ENCODE measurements around the gene PLA2G12B. TPM values are rescaled to one million over a fixed set of nuclear protein-coding genes. Genes with fewer than 3 reads are reported as not detected.

The PLA2G12B gene
- polyA plus RNA-seq, 1 donor: 54.3 TPM

GRCh38 chr10:72898616-72899015, 56.0 kb downstream of the PLA2G12B start:
- no peak for DNase-seq
- Histone ChIP-seq H3K27me3 (ENCODE audit: control insufficient read depth, insufficient read depth, low read length) (no peaks in the 10 kb centered on the region), H3K4me3 (ENCODE audit: low read length) (no peak overlapping the region), H3K27ac (ENCODE audit: low read length) (no peak overlapping the region), H3K36me3 (ENCODE audit: control insufficient read depth, insufficient read depth, low read length) (no peaks in the 10 kb centered on the region), H3K9me3 (ENCODE audit: control insufficient read depth, low read depth, low read length) (no peaks in the 10 kb centered on the region), H3K4me1 (ENCODE audit: control insufficient read depth, insufficient read depth, low read length) (no peaks in the 10 kb centered on the region)
- no CpG with 5 or more reads among the region's 10 CpGs for WGBS (ENCODE audit: insufficient coverage, low lambda C conversion rate)

DNA sequence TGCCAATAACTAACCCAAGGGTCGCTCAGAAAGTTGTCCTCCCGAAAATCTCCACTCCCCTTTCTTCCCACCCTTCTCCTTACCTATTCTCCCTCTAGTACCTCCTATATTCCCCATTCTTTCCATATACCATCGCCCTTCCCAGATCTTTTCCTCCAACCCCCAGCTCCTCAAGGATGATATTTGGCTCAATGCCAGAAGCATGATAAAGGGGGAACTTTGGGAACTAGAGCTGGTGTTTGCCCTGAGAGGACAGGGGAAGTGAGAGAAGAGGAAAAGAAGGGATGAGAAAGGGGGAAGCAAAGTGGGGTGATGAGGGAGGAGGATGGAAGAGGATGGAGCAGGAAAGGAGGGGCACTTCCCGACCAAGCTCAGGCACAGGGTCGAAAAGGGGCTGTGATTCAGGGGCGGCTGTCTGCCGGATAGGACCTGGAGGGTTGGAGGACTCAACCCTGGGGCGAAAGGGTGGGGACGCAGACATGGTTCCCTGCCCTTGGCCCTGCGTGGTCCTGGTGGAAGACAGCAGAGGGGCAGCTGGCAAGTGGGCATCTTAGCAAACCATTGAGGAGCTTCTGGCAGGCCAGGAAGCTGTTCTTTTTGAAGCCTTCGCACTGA, 59.3 kb downstream of the PLA2G12B start:
- no peak overlapping the region for H3K4me3 ChIP-seq (ENCODE audit: low read length)
- H3K9me3 ChIP-seq (ENCODE audit: control insufficient read depth, low read depth, low read length): no peaks in the 10 kb centered on the region
- no peak for DNase-seq
- no peak overlapping the region for H3K27ac ChIP-seq (ENCODE audit: low read length)
- 40% methylated on average over 1 of the region's 11 CpGs for WGBS (ENCODE audit: insufficient coverage, low lambda C conversion rate)
- no peaks in the 10 kb centered on the region for H3K36me3 ChIP-seq (ENCODE audit: control insufficient read depth, insufficient read depth, low read length)
- H3K4me1 ChIP-seq (ENCODE audit: control insufficient read depth, insufficient read depth, low read length): no peaks in the 10 kb centered on the region
- no peaks in the 10 kb centered on the region for H3K27me3 ChIP-seq (ENCODE audit: control insufficient read depth, insufficient read depth, low read length)

DNA sequence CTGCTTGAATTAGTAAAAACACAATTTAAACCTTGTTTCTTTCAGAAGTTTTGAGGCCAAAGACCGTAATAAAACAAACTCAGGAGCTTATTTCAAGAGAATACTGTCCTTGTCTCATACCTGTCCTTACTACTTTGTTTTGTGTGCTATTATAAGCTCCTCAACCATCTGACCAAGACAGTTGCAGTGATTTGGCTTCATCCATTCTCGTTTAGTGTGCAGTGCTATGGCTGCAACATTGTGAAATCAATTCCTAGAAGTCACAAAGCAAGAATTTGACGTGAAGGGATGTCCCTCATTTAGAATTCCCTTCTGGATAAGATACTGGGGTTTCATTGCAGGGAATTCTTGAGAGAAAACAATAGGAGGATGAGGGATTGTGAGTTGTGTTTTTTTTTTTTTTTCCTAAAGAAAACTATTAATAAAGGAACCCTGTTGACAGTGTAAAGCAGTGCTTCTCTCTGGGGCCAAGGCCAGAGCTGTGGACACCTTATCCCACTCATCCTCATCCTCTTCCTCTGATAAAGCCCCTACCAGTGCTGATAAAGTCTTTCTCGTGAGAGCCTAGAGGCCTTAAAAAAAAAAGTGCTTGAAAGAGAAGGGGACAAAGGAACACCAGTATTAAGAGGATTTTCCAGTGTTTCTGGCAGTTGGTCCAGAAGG, 61.3 kb downstream of the PLA2G12B start, which contains the start of gene OIT3:
TSS of gene OIT3 (plus strand) at position 604 of the 663 bp plus-strand sequence. CDS start 60 bp downstream, outside the sequence.
- DNase-seq: no peak
- Histone ChIP-seq H3K27me3 (ENCODE audit: control insufficient read depth, insufficient read depth, low read length) (no peaks in the 10 kb centered on the region), H3K36me3 (ENCODE audit: control insufficient read depth, insufficient read depth, low read length) (peaks cover 2% of the 10 kb centered on the region), H3K4me1 (ENCODE audit: control insufficient read depth, insufficient read depth, low read length) (no peaks in the 10 kb centered on the region), H3K27ac (ENCODE audit: low read length) (no peak within 1 kb of the TSS), H3K4me3 (ENCODE audit: low read length) (no peak within 1 kb of the TSS), H3K9me3 (ENCODE audit: control insufficient read depth, low read depth, low read length) (no peaks in the 10 kb centered on the region)
- WGBS (ENCODE audit: insufficient coverage, low lambda C conversion rate): 74% methylated on average over 3 of the region's 4 CpGs

- WGBS (ENCODE audit: insufficient coverage, low lambda C conversion rate): no CpG with 5 or more reads among the region's 2 CpGs
These were observed 64.5 kb downstream of the PLA2G12B start for GRCh38 chr10:72890086-72890485.

DNA sequence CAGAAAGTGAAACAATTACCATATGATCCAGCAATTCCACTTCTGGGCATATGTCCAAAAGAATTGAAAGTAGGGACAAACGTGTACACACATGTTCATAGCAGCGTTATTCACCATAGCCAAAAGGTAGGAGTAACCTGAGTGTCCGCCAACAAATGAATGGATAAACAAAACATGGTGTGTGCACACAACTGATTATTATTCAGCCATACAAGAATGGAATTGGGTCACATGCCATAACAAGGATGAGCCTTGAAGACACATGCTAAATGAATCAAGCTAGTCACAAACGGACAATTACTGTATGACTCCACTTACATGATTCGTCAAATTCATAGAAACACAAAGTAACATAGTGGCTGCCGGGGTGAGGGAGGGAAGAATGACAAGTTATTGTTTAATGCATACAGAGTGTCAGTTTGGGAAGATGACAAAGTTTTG, 65.2 kb downstream of the PLA2G12B start:
- no peak for DNase-seq
- no peaks in the 10 kb centered on the region for H3K4me1 ChIP-seq (ENCODE audit: control insufficient read depth, insufficient read depth, low read length)
- H3K36me3 ChIP-seq (ENCODE audit: control insufficient read depth, insufficient read depth, low read length): peaks cover 16% of the 10 kb centered on the region
- 100% methylated on average over 2 of the region's 6 CpGs for WGBS (ENCODE audit: insufficient coverage, low lambda C conversion rate)
- no peaks in the 10 kb centered on the region for H3K27me3 ChIP-seq (ENCODE audit: control insufficient read depth, insufficient read depth, low read length)
- no peaks in the 10 kb centered on the region for H3K9me3 ChIP-seq (ENCODE audit: control insufficient read depth, low read depth, low read length)
- no peak overlapping the region for H3K4me3 ChIP-seq (ENCODE audit: low read length)
- H3K27ac ChIP-seq (ENCODE audit: low read length): no peak overlapping the region

More at GRCh38 chr10:72890086-72890485, 64.5 kb downstream of the PLA2G12B start:
- no peak overlapping the region for H3K4me3 ChIP-seq (ENCODE audit: low read length)
- H3K27me3 ChIP-seq (ENCODE audit: control insufficient read depth, insufficient read depth, low read length): no peaks in the 10 kb centered on the region
- H3K9me3 ChIP-seq (ENCODE audit: control insufficient read depth, low read depth, low read length): no peaks in the 10 kb centered on the region
- H3K4me1 ChIP-seq (ENCODE audit: control insufficient read depth, insufficient read depth, low read length): no peaks in the 10 kb centered on the region
- H3K27ac ChIP-seq (ENCODE audit: low read length): no peak overlapping the region
- peaks cover 16% of the 10 kb centered on the region for H3K36me3 ChIP-seq (ENCODE audit: control insufficient read depth, insufficient read depth, low read length)
- no peak for DNase-seq

DNA sequence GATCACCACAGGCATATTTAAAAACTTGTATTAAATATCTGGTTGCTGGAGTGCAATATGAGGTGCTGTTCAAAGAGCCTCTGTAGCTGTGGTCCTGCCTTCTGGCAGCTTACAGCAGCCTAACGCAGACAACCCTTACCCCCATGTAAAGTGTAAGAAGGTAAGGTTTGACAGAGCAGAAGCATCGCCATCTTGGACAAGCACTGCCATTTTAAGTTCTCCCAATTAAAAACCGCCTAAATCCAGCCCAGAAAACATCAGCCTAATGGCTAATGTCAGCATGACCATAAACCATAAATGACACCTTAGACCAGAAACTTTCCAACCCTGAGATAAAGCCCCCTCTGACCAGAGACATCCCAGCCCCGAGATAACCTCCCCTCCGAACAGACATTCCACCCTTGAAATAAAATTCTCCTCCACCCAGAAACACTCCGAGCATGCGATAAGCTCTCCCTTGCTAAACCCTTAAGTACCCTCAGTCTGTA, 66.4 kb downstream of the PLA2G12B start:
- H3K27ac ChIP-seq (ENCODE audit: low read length): no peak overlapping the region
- no peak for DNase-seq
- no peaks in the 10 kb centered on the region for H3K27me3 ChIP-seq (ENCODE audit: control insufficient read depth, insufficient read depth, low read length)
- no peaks in the 10 kb centered on the region for H3K9me3 ChIP-seq (ENCODE audit: control insufficient read depth, low read depth, low read length)
- no CpG with 5 or more reads among the region's 7 CpGs for WGBS (ENCODE audit: insufficient coverage, low lambda C conversion rate)
- H3K4me1 ChIP-seq (ENCODE audit: control insufficient read depth, insufficient read depth, low read length): no peaks in the 10 kb centered on the region
- H3K4me3 ChIP-seq (ENCODE audit: low read length): no peak overlapping the region
- peaks cover 16% of the 10 kb centered on the region for H3K36me3 ChIP-seq (ENCODE audit: control insufficient read depth, insufficient read depth, low read length)

DNA sequence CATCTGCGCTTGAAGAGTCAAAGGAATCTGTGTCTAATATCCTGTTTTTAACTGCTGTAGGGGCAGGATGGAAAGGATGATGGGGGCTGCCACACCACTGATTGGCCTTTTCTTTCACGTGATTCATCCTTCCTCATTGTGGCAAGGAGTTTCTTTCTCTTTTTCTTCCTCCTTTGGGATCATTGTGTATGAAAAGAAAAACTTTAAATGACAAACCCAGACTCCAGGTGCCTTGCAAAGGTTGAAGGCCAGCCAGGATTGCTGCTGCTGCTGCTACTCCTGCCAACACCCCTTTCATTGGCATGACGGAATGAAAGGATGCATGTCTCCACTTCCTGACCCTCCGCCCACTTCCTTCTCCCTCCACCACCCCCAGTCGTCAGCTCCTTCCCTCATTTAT, 67.6 kb downstream of the PLA2G12B start:
- H3K27ac ChIP-seq (ENCODE audit: low read length): no peak overlapping the region
- no CpG with 5 or more reads among the region's 5 CpGs for WGBS (ENCODE audit: insufficient coverage, low lambda C conversion rate)
- no peaks in the 10 kb centered on the region for H3K4me1 ChIP-seq (ENCODE audit: control insufficient read depth, insufficient read depth, low read length)

DNA sequence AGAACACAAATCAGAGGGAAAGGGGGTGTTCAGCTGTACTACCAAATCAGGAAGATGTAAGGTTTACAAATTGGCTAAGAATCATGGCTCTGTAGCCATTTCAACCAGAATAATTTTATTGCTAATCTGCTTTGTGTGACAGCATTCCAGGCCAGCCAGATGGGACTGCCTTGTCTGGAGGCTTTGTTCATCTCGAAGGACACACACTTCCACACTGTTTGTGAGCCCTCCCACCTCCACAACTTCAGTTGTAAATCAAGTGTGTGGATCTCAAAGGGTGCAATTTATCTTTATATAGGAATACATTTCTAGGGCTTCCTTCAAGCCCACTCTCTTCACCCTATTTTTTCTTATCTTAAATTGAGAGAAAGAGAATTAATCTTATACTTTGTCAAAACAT, 68.0 kb downstream of the PLA2G12B start:
- Histone ChIP-seq H3K4me3 (ENCODE audit: low read length) (no peak overlapping the region), H3K27me3 (ENCODE audit: control insufficient read depth, insufficient read depth, low read length) (no peaks in the 10 kb centered on the region), H3K9me3 (ENCODE audit: control insufficient read depth, low read depth, low read length) (no peaks in the 10 kb centered on the region), H3K36me3 (ENCODE audit: control insufficient read depth, insufficient read depth, low read length) (peaks cover 16% of the 10 kb centered on the region), H3K4me1 (ENCODE audit: control insufficient read depth, insufficient read depth, low read length) (no peaks in the 10 kb centered on the region), H3K27ac (ENCODE audit: low read length) (no peak overlapping the region)
- WGBS (ENCODE audit: insufficient coverage, low lambda C conversion rate): no CpG with 5 or more reads among the region's 1 CpG
- no peak for DNase-seq

More for the DNA sequence above, 67.6 kb downstream of the PLA2G12B start:
- Histone ChIP-seq H3K36me3 (ENCODE audit: control insufficient read depth, insufficient read depth, low read length) (peaks cover 16% of the 10 kb centered on the region), H3K27me3 (ENCODE audit: control insufficient read depth, insufficient read depth, low read length) (no peaks in the 10 kb centered on the region), H3K9me3 (ENCODE audit: control insufficient read depth, low read depth, low read length) (no peaks in the 10 kb centered on the region), H3K4me3 (ENCODE audit: low read length) (no peak overlapping the region)
- DNase-seq: no peak

DNA sequence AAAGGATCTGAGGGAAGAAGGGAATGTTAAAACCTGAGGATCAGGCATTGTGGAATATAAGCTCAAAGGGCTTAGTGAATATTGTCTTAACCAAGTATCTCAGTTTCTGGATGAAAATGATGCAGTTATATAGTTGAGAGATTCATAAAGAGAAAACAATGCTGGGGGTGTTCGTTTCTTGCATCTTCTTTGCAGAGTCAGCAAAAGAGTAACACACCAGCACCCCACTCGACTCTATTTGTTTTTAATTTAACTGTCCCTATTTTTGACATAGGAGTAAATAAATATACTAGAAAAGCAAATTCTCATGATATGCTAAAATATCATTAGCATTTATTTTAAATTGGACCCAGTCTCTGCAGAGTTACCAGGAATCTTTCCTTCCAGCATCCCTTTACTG, 68.7 kb downstream of the PLA2G12B start:
- no peak overlapping the region for H3K4me3 ChIP-seq (ENCODE audit: low read length)
- H3K9me3 ChIP-seq (ENCODE audit: control insufficient read depth, low read depth, low read length): no peaks in the 10 kb centered on the region
- H3K27ac ChIP-seq (ENCODE audit: low read length): no peak overlapping the region
- no peaks in the 10 kb centered on the region for H3K4me1 ChIP-seq (ENCODE audit: control insufficient read depth, insufficient read depth, low read length)
- peaks cover 16% of the 10 kb centered on the region for H3K36me3 ChIP-seq (ENCODE audit: control insufficient read depth, insufficient read depth, low read length)
- DNase-seq: no peak
- H3K27me3 ChIP-seq (ENCODE audit: control insufficient read depth, insufficient read depth, low read length): no peaks in the 10 kb centered on the region
- WGBS (ENCODE audit: insufficient coverage, low lambda C conversion rate): 93% methylated on average over 2 of the region's 2 CpGs
